T47D (cell line): ENCODE measurements around the gene KRTAP10-12.
"Not testable (repeated sequence)": the region's sequence is repeated elsewhere in the genome, so short reads cannot be mapped to it uniquely, and the experiment has no call there.

Source experiments
- DNase-seq, 2 experiments: peaks; one replicate each; pipeline versions ENCODE4 v3.0.0 to v3.0.0-alpha.2; 2011 to 2012; ENCODE audit warnings: low read depth in 1 of 2, low spot score in 1 of 2
- JUND ChIP-seq: IDR thresholded peaks from 2 replicates; pipeline ENCODE4 v1.6.1; 2012; ENCODE audit warnings: low read depth
- in situ Hi-C: cut with HindIII; loops from 2 replicates; pipeline ENCODE4 v1.10.0; 2016; ENCODE audit warnings: low sequenced_read_pairs, low pct_unique_long_range_greater_than_20kb

The KRTAP10-12 gene, protein sequence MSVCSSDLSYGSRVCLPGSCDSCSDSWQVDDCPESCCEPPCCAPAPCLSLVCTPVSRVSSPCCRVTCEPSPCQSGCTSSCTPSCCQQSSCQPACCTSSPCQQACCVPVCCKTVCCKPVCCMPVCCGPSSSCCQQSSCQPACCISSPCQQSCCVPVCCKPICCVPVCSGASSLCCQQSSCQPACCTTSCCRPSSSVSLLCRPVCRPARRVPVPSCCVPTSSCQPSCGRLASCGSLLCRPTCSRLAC

DNA sequence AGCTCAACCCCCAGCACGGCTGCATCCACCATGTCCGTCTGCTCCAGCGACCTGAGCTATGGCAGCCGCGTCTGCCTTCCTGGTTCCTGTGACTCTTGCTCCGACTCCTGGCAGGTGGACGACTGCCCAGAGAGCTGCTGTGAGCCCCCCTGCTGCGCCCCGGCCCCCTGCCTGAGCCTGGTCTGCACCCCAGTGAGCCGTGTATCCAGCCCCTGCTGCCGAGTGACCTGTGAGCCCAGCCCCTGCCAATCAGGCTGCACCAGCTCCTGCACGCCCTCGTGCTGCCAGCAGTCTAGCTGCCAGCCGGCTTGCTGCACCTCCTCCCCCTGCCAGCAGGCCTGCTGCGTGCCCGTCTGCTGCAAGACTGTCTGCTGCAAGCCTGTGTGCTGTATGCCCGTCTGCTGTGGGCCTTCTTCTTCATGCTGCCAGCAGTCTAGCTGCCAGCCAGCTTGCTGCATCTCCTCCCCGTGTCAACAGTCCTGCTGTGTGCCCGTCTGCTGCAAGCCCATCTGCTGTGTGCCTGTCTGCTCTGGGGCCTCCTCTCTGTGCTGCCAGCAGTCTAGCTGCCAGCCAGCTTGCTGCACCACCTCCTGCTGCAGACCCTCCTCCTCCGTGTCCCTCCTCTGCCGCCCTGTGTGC lies at the start of gene KRTAP10-12:
TSS of gene KRTAP10-12 (plus strand) at position 1 of the 639 bp plus-strand sequence. CDS start at position 31, 30 bp downstream.
- DNase-seq, in situ Hi-C loops: not testable (repeated sequence)

DNA sequence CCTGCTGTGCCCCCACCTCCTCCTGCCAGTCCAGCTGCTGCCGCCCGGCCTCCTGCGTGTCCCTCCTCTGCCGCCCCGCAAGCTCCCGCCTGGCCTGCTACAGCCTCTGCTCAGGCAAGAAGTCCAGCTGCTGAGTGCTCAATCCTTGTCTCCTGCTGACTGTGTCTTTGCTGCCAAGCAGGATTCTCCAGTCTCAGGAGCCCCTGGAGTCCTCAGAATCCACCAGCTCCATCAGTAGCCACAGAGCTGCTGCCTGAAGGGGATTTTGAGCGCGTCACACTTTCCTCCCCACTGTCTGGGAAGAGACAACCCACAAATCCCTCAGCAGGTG lies 49.8 kb upstream of the KRTAP10-12 start:
- DNase-seq: peak in 1 of 2 experiments; percentile 32
- no peak for TF ChIP-seq JUND
- in situ Hi-C loops: no loop called here

DNA sequence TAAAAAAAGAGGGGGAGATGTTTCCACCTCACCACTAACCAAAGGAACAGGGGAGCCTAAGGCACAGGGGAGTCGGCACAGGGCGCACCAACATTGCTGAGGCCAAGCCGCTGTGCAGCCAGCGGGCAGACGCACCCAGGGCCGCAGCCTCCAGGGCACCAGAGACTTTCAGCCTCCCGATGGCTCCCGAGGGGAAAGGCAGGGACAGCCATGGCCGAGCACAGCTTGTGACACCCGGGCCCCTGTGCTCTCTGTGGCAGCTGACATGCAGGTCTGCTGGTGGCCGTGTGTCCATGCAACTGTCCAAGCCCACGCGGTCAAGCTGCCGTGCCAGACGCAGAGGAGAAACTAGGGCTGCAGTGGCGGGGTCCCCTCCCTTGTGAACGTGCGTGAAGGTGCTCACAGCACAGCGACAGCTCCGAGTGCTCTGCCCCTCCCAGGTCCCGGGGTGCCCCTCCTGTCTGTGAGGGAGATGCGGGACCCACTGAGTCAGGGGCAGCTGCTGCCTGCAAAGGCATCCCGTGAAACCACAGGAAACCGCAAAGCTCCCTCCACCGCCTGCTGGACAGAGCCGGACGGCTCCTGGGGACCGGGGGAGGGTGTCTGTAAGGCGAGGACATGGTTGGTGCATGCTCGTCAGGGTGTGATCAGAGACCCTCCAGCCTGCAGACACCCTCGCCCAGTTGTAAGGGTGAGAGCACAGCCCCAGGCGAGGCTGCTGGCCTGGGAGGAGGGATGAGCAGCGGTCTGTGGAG lies 48.2 kb upstream of the KRTAP10-12 start:
- TF ChIP-seq JUND: no peak
- in situ Hi-C loops: no loop called here
- DNase-seq: no peak

DNA sequence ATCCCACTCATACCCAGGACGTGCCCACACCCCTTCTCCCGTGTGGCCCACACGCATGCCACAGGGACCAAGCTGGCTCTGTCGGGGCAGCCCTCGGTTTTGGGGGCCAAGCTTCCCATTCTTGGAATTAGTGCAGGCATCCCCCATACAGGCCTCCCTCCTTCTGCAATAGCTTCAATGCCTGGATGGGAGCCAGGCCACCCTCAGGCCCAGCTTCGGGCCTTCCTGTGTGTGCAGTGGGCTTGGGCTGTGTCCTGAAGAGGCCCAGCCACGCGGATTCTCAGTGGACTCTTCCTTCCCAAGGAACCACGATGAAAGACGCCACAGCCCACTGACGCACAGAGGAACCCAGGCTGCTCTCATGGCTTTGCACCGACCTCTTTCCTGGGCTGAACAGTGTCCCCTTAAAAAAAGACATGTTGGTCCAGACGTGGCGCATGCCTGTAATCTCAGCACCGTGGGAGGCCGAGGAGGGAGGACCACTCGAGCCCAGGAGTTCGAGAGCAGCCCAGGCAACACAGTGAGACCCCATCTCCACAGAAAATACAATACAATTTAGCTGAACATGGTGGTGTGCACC lies 47.4 kb upstream of the KRTAP10-12 start:
- in situ Hi-C loops: no loop called here
- no peak for DNase-seq
- no peak for TF ChIP-seq JUND

DNA sequence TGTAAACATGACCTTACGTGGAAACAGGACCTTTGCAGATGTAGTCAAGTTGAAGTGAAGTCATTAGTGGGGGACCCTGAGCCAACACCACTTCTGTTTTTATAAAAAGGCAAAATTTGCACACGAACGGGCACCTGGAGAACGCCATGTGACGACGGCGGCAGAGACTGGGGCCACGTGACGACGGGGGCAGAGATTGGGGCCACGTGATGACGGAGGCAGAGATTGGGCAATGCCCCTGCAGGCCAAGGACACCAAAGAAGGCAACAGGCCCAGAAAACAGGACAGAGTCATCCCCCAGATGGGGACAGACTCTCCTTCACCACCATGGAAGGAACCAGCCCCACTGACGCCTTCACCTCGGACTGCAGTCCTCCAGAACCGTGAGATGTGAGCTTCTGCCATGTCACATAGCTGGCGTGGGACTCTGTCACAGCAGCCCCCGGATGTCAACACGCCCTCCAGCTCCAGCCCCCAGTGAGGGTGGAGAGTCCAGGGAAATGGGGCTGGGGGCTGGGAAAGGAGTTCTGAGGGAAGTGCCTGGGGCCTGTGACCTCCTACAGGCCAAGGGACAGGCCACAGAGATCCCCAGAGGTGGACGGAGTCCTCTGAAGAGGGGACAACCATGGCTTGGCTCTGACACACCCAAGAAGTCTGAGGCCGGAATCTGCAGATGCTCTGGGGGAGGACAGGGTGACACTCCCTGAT lies 46.6 kb upstream of the KRTAP10-12 start:
- in situ Hi-C loops: no loop called here
- TF ChIP-seq JUND: no peak
- no peak for DNase-seq

DNA sequence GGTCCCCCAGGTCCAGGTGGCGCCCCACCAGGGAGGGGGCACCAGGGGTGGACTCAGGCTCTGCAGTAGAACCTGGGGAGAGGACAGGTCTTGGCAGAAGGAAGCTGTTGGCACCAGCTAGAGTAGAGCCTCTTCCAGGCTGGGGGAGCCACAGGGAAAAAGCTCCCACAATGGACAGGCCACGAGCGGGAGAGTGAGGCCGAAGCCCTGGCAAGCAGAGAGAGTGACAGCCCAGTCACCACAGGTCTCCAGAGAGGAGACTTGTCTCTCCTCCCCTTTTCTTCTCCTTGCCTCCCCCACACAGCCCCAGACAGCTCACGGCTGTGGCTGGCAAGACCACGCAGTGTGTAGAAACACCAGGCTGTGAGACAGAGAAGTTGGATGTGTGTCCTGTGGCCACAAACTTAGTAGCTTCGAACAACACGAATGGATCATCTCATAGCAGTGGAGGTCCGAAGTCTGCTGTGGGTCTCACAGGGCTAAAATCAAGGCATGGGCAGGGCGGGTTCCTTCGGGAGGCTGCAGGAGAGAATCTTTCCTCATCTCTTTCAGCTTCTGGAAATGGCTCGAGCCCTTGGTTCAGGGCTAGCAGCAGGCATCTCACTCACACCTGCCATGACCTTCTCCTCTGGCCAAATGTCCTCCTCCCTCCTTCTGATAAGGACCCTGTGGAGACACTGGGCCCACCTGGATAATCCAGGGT lies 45.8 kb upstream of the KRTAP10-12 start:
- no peak for DNase-seq
- TF ChIP-seq JUND: no peak
- in situ Hi-C loops: no loop called here

DNA sequence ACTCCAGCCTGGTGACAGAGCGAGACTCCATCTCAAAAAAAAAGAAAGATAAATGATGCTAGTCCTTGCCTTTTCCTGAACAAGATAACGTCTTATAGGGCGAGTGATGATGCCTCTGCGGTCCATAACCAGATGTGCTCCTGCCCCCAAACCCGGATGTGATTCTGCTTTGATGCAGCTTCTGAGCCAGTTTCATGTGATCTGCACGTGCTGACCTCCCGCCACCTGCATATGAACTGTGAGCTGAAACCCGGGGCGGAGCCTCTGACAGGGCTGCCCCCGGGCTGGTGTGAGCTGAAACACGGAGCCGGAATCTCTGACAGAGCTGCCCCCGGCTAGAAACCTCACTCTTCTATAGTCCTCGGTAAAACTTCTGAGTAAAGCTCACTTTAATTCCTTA lies 43.8 kb upstream of the KRTAP10-12 start:
- DNase-seq: no peak
- in situ Hi-C loops: no loop called here
- no peak for TF ChIP-seq JUND

DNA sequence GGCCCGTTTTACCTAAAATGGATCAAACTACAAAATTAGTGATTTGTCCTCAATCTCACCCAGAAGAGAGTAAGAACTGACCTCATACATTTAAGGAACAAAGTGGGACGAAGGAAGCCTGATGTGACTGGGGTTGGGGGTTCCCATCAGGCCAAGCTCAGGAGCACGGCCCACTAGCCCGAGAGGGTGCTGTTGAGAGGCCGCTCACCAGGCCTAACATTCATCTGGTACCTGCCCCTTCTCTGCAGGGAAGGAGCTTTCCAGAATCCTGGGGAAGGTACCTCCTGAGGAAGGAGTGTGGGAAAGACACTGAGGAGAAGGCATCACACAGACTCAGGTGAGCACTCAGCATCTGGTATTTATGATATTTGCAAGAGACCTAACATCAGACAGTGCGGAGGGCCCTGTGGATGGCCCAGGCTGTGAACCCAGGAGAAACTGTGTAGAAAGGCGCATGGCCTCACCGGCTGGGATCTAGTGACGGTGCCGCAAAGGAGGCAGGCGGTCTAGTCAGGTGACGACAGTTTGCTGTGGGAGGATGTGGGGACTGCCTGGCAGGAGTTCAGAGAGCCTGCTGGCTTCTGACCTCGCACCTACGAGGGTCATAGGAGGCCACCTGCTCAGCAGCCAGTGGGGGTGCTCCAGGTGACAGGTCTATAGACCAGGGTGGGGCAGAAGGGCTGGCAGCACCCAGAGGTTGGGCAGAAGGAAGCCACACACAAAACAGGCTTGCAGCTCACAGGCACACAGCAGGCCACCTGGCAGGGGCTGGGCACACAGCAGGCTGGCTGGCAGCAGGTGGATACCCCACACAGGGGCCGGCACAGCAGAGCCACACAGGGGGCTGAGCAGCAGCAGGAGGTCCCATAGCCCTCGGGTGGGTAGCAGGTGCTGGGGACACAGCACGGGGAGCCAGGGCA lies 43.1 kb upstream of the KRTAP10-12 start:
- TF ChIP-seq JUND: no peak
- in situ Hi-C loops: no loop called here
- no peak for DNase-seq

DNA sequence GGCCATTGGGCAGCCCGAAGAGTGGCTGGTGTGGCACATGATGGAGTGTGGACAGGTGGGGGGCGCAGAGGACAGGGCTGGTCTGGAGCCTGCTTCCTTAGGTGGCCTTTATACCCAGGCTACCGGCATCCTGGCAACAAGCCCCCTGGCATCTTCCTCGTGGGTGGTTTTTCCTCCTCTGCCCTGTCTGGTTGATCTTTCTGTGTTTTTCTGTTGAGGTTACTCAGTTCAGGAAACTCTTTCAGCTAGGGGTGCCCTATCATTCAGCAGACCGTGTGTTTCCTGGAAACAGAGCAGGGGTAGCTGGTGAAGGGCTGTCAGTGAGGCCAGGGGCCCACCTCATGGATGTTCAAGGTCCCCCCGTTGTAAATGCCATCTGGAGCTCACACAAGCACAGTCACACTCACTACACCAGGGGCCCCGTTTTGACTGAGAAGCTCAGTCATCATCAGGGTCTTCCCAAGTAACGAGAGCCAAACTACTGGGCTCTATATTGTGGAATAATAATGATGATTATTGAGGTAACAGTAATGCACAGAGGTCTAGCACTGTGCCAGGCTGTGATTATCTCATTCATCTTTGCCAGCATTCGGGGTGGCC lies 42.3 kb upstream of the KRTAP10-12 start, which contains the start of gene KRTAP12-4:
TSS of gene KRTAP12-4 (minus strand) at position 84 of the 600 bp plus-strand sequence. CDS start at position 39, 45 bp downstream.
- no peak for TF ChIP-seq JUND
- no peak for DNase-seq
- in situ Hi-C loops: no loop called here

DNA sequence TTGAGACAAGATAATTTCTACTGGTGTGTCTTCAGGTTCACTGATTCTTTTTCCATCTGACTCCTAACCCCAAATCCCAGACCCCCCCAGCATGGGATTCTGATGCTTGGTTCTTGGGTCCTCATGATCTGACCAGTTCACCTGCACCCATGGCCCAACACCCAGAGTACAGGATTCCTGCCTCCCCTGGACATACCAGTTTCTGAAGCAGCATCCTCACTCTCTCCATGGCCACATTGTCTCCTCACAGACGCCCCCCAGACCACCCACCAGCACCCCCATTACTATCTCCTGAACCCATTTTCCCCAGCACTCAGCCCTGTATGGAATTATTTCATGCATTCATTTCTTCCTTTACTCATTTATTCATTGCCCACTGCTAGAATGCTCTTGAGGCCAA lies 40.1 kb upstream of the KRTAP10-12 start:
- in situ Hi-C loops: no loop called here
- DNase-seq: no peak
- TF ChIP-seq JUND: no peak
